Parathyroid adenoma (tissue), 2 donors: ENCODE measurements around the gene TRAK2.
"Not testable (repeated sequence)": the region's sequence is repeated elsewhere in the genome, so short reads cannot be mapped to it uniquely, and the experiment has no call there.

Experiments used
- H2AFZ ChIP-seq: fragments of 300-600 bp; sonication (generic); one replicate; pipeline ENCODE4 v1.7.0; 2017; ENCODE audit warnings: antibody characterized with exemption, mild to moderate bottlenecking
- H3K27ac ChIP-seq: fragments of 300-600 bp; sonication (generic); one replicate; pipeline ENCODE4 v1.7.0; 2017
- H3K27me3 ChIP-seq: fragments of 300-600 bp; sonication (generic); one replicate; pipeline ENCODE4 v1.7.0; 2017; ENCODE audit warnings: low read length; ENCODE audit not compliant: control insufficient read depth, insufficient read depth
- H3K36me3 ChIP-seq: fragments of 300-600 bp; sonication (generic); one replicate; pipeline ENCODE4 v1.7.0; 2017; ENCODE audit warnings: low read length; ENCODE audit not compliant: control insufficient read depth, insufficient read depth
- H3K4me1 ChIP-seq: fragments of 300-600 bp; sonication (generic); one replicate; pipeline ENCODE4 v1.7.0; 2017; ENCODE audit warnings: control low read depth
- H3K4me2 ChIP-seq: fragments of 300-600 bp; sonication (generic); one replicate; pipeline ENCODE4 v1.7.0; 2017; ENCODE audit warnings: low read length
- H3K4me3 ChIP-seq: fragments of 300-600 bp; sonication (generic); one replicate; pipeline ENCODE4 v1.7.0; 2017; ENCODE audit warnings: low read depth, low read length
- H3K79me2 ChIP-seq: fragments of 300-600 bp; sonication (generic); one replicate; pipeline ENCODE4 v1.7.0; 2017; ENCODE audit warnings: control low read depth
- H3K9ac ChIP-seq: fragments of 300-600 bp; sonication (generic); one replicate; pipeline ENCODE4 v1.7.0; 2017; ENCODE audit warnings: mild to moderate bottlenecking
- H3K9me3 ChIP-seq: fragments of 300-600 bp; sonication (generic); one replicate; pipeline ENCODE4 v1.7.0; 2017; ENCODE audit warnings: low read length; ENCODE audit not compliant: control insufficient read depth
- CTCF ChIP-seq: fragments of 300-600 bp; sonication (generic); IDR thresholded peaks from one replicate; pipeline ENCODE4 v1.7.0; 2017; ENCODE audit warnings: antibody characterized with exemption, mild to moderate bottlenecking
- donor health status: primary hyperparathyroidism.

TRAK2 gene

GRCh38 chr2:201451292-201452057, at the start of gene TRAK2, which contains the start of gene STRADB:
TSS of gene TRAK2 (minus strand) at chr2:201451458. CDS start at chr2:201420507, 30,951 bp downstream.
TSS of gene STRADB (plus strand) at chr2:201451740. CDS start at chr2:201454841, 3,101 bp downstream.
- TF ChIP-seq CTCF: no peak
- Histone ChIP-seq H3K4me3 (peak within 1 kb of the TSS; percentile 89), H3K36me3 (no peaks in the 10 kb centered on the region), H3K9ac (peak within 1 kb of the TSS; percentile 21), H3K9me3 (no peaks in the 10 kb centered on the region), H3K27me3 (no peaks in the 10 kb centered on the region), H3K4me1 (peaks cover 9% of the 10 kb centered on the region), H2AFZ (peak within 1 kb of the TSS; percentile 84), H3K4me2 (peak within 1 kb of the TSS; percentile 62), H3K79me2 (peaks cover 31% of the 10 kb centered on the region), H3K27ac (peak within 1 kb of the TSS; percentile 64)

DNA sequence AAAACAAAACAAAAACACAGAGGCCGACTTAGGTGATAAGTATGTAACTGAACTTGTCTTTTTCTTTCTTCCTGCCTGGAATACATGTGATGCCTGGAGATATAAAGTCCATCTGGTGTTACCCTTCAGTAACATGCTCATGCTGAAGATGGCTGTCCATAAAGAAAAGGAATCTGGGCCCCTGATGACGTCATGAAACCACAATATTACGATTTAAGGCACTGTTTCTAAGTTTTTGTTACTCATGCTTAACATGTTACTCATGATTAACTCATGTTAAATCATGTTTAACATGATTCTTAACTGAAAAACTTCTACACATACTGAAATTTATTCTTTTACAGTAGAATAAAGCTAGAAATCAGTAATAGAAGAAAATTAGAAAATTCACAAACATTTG, 49.3 kb upstream of the TRAK2 start:
- Histone ChIP-seq H3K36me3 (no peaks in the 10 kb centered on the region), H3K27ac (no peak overlapping the region), H2AFZ (no peak overlapping the region), H3K27me3 (no peaks in the 10 kb centered on the region), H3K9me3 (no peaks in the 10 kb centered on the region), H3K9ac (no peak overlapping the region), H3K4me2 (no peak overlapping the region), H3K4me3 (no peak overlapping the region), H3K79me2 (no peaks in the 10 kb centered on the region), H3K4me1 (no peaks in the 10 kb centered on the region)
- TF ChIP-seq CTCF: no peak

DNA sequence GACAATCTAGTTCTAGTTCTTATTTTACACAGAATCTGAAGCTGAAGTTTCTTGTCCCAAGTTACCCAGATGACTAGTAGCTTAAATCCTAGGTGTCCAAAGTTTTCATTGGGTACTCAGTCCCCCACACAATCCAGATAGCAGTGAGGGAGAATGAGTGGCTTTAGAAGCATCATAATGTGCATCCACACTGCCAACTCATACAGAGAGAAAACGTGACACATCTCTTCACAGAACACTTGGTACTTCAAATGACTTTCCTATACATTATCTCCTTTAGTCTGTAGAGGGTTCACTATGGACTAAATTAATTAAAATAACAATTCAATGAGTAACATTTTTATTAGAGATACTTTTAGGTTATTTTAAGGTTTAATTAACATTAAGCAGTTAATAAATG, 45.5 kb upstream of the TRAK2 start:
- Histone ChIP-seq H3K4me2 (no peak overlapping the region), H3K4me1 (no peaks in the 10 kb centered on the region), H3K4me3 (no peak overlapping the region), H3K36me3 (no peaks in the 10 kb centered on the region), H3K27me3 (no peaks in the 10 kb centered on the region), H2AFZ (no peak overlapping the region), H3K9me3 (no peaks in the 10 kb centered on the region), H3K9ac (no peak overlapping the region), H3K27ac (no peak overlapping the region), H3K79me2 (no peaks in the 10 kb centered on the region)
- no peak for TF ChIP-seq CTCF

GRCh38 chr2:201490291-201490690, 39.0 kb upstream of the TRAK2 start:
- TF ChIP-seq CTCF: no peak
- no peak overlapping the region for H3K9ac ChIP-seq
- no peaks in the 10 kb centered on the region for H3K79me2 ChIP-seq
- H3K9me3 ChIP-seq: no peaks in the 10 kb centered on the region
- H3K4me3 ChIP-seq: no peak overlapping the region
- no peak overlapping the region for H3K4me2 ChIP-seq
- H3K36me3 ChIP-seq: no peaks in the 10 kb centered on the region
- no peaks in the 10 kb centered on the region for H3K4me1 ChIP-seq
- no peaks in the 10 kb centered on the region for H3K27me3 ChIP-seq
- H2AFZ ChIP-seq: no peak overlapping the region
- H3K27ac ChIP-seq: no peak overlapping the region

GRCh38 chr2:201484805-201485204, 33.5 kb upstream of the TRAK2 start:
- no peak for TF ChIP-seq CTCF
- H3K27ac ChIP-seq: no peak overlapping the region
- H2AFZ ChIP-seq: no peak overlapping the region
- H3K9ac ChIP-seq: no peak overlapping the region
- H3K79me2 ChIP-seq: no peaks in the 10 kb centered on the region
- H3K4me1 ChIP-seq: no peaks in the 10 kb centered on the region
- no peaks in the 10 kb centered on the region for H3K9me3 ChIP-seq
- no peak overlapping the region for H3K4me3 ChIP-seq
- H3K36me3 ChIP-seq: no peaks in the 10 kb centered on the region
- no peaks in the 10 kb centered on the region for H3K27me3 ChIP-seq
- no peak overlapping the region for H3K4me2 ChIP-seq

DNA sequence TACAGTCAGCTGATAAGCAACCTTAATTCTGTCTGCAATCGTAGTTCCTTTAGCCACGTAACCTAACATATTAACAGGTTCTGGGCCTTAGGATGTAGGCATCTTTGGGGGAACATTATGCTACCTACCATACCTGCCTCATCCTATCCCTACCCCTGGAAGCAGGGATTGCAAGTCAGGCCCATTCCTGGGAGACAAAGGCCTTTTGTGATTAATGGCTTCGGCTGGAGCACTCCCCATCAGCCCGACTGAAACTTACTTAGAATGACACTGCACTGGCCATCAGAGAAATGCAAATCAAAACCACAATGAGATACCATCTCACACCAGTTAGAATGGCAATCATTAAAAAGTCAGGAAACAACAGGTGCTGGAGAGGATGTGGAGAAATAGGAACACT, 32.5 kb upstream of the TRAK2 start:
- not testable (repeated sequence) for H3K36me3 ChIP-seq, H3K9me3 ChIP-seq, H3K27me3 ChIP-seq, H3K79me2 ChIP-seq, H3K27ac ChIP-seq, H3K4me3 ChIP-seq, H3K4me1 ChIP-seq, H3K4me2 ChIP-seq, H3K9ac ChIP-seq, H2AFZ ChIP-seq
